NT2/D1 (cell line): ENCODE data around the gene FER.
"Not testable (repeated sequence)": the region's sequence is repeated elsewhere in the genome, so short reads cannot be mapped to it uniquely, and the experiment has no call there.

Experiments
- DNase-seq: peaks from one replicate; pipeline ENCODE4 v3.0.0-alpha.2; 2011; ENCODE audit warnings: low read depth, low spot score
- H3K27me3 ChIP-seq: 2 replicates; pipeline ENCODE4 v1.6.0; 2011; ENCODE audit warnings: mild to moderate bottlenecking; ENCODE audit not compliant: insufficient read length, insufficient read depth
- H3K36me3 ChIP-seq: 2 replicates; pipeline ENCODE4 v1.6.1; 2011; ENCODE audit warnings: mild to moderate bottlenecking, low read length, mixed read lengths; ENCODE audit not compliant: insufficient read depth, insufficient read length
- H3K4me1 ChIP-seq: 2 replicates; pipeline ENCODE4 v1.5.1; 2011; ENCODE audit not compliant: insufficient read depth, insufficient read length
- H3K4me3 ChIP-seq: 2 replicates; pipeline ENCODE4 v1.5.1; 2011; ENCODE audit warnings: low read depth; ENCODE audit not compliant: insufficient read length
- H3K9ac ChIP-seq: 2 replicates; pipeline ENCODE4 v1.6.0; 2011; ENCODE audit warnings: low read depth; ENCODE audit not compliant: insufficient read length
- H3K9me3 ChIP-seq: 2 replicates; pipeline ENCODE4 v1.5.1; 2011; ENCODE audit warnings: mild to moderate bottlenecking, low read length; ENCODE audit not compliant: insufficient read depth
- SUZ12 ChIP-seq: IDR thresholded peaks from 2 replicates; pipeline ENCODE4 v1.6.1; 2011; ENCODE audit not compliant: insufficient read length, insufficient read depth; ENCODE audit errors: extremely low read depth
- YY1 ChIP-seq: IDR thresholded peaks from 2 replicates; pipeline ENCODE4 v1.6.1; 2011; ENCODE audit not compliant: insufficient read length, insufficient read depth
- ZNF274 ChIP-seq: IDR thresholded peaks from 2 replicates; pipeline ENCODE4 v1.6.1; 2011; ENCODE audit warnings: mild to moderate bottlenecking, low read depth, low read length

FER gene

DNA sequence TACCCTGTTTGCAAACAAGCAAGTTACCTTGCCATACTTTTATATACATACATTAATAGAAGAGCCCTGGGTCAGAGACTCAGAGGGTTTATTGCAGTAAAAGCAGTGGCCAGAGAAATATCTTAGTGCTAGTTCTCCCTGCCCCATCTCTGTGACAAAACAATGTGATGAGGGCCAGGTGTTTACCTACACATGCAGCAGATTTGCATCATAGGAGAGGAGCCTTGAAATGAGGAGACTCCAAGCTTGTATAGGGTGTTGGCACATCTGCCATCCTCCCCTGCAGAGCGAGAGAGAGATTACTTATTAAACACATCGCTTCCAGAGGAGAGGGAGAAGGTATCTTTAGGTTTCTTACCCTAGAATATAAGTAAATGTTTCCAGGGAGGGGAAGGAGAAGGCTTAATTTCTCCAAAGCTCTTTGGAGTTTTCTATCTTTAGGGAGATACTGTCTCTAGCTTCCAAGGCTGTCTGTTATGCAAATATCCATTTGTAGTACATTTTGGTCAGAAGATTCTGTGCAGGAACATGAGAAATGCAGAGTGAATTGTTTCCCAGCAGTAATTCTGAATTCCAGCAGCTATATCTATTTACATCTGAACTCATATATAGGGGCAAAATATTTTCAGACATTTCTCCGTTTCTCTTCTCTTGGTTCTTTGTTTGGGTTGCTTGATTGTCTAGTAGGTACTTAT lies 15.7 kb downstream of the FER start:
- no peak for DNase-seq
- no peaks in the 10 kb centered on the region for H3K36me3 ChIP-seq
- no peaks in the 10 kb centered on the region for H3K4me1 ChIP-seq
- TF ChIP-seq ZNF274 (no peak), YY1 (no peak), SUZ12 (no peak)
- no peak overlapping the region for H3K4me3 ChIP-seq
- H3K27me3 ChIP-seq, result no peaks in the 10 kb centered on the region
- no peak overlapping the region for H3K9ac ChIP-seq
- no peaks in the 10 kb centered on the region for H3K9me3 ChIP-seq

DNA sequence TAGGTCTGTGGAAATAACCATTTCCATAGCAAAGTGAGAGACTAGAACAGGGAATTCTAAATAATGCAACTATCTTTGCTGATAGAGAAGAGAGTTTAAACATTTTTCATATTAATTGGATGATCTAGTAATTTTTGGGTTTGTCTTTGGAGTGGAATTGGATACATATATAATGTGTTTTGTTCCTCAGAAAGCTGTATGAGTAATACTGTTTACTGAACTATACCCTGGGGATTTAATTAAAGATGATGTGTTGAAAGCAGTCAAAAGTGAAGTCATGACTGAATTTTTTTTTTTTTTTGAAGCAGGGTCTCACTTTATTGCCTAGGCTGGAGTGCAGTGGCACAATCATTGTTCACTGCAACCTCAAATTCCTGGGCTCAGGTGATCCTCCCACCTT lies 17.9 kb downstream of the FER start:
- H3K4me1 ChIP-seq, result no peaks in the 10 kb centered on the region
- no peak for DNase-seq
- no peak overlapping the region for H3K9ac ChIP-seq
- H3K36me3 ChIP-seq, result no peaks in the 10 kb centered on the region
- H3K27me3 ChIP-seq, result no peaks in the 10 kb centered on the region
- H3K4me3 ChIP-seq, result no peak overlapping the region
- TF ChIP-seq ZNF274, result no peak
- no peak for TF ChIP-seq YY1
- TF ChIP-seq SUZ12, result no peak
- H3K9me3 ChIP-seq, result no peaks in the 10 kb centered on the region

GRCh38 chr5:108766916-108767315 lies 19.2 kb downstream of the FER start:
- not testable (repeated sequence) for H3K36me3 ChIP-seq, H3K27me3 ChIP-seq, H3K4me1 ChIP-seq, H3K9ac ChIP-seq, DNase-seq, H3K9me3 ChIP-seq, H3K4me3 ChIP-seq

DNA sequence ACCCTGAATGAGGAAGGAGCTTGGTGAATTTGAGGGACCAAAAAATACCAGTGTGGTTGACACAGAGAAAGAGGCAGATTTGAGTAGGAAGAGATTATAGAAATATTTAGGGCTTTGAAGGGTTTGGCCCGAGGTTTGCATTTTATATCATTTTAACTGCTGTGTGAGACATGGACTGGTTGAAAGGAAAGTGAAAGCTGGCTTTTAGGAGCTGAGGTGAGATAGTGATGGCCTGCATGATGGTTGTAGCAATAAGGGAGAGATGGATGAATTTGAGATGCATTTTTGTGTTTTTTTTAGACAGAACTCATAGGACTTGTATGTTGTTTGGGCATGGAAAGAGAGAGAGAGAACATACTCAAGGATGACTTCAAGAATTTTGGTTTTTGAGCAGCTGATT lies 21.7 kb downstream of the FER start:
- Histone ChIP-seq H3K27me3 (no peaks in the 10 kb centered on the region), H3K36me3 (no peaks in the 10 kb centered on the region), H3K4me1 (no peaks in the 10 kb centered on the region), H3K9ac (no peak overlapping the region), H3K4me3 (no peak overlapping the region), H3K9me3 (no peaks in the 10 kb centered on the region)
- TF ChIP-seq ZNF274 (no peak), YY1 (no peak), SUZ12 (no peak)
- no peak for DNase-seq

DNA sequence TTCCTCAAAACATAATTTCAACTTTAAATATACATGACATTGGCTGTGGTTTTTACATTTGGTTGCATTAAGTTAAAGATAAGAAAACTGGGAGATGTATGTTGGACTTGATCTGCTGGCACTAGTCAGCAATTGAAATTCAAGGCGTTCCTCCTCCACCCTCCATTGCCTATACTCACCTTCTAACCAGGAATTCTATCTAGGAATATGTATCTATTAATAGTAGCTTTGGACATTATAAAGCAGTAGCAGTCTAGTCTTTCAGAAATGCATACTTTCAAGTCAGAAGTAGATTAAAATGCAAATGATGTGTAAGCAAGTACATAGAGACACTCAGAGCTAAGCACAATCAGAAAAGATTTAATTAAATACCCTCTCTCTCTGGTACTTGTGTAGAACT lies 24.9 kb downstream of the FER start:
- Histone ChIP-seq H3K4me1 (no peaks in the 10 kb centered on the region), H3K27me3 (no peaks in the 10 kb centered on the region), H3K4me3 (no peak overlapping the region), H3K9me3 (no peaks in the 10 kb centered on the region), H3K9ac (no peak overlapping the region), H3K36me3 (no peaks in the 10 kb centered on the region)
- TF ChIP-seq ZNF274 (no peak), YY1 (no peak), SUZ12 (no peak)
- DNase-seq, result no peak

DNA sequence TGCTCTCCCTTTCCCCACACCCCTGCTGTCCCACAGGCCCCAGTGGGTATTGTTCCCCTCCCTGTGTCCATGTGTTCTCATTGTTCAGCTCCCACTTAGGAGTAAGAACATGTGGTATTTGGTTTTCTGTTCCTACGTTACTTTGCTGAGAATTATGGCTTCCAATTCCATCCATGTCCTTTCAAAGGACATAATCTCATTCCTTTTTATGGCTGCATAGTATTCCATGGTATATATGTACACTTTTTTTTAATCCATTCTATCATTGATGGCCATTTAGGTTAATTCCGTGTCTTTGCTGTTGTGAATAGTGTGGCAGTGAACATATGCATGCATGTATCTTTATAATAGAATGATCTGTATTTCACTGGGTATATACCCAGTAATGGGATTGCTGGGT lies 25.6 kb downstream of the FER start:
- Histone ChIP-seq H3K4me3 (no peak overlapping the region), H3K36me3 (no peaks in the 10 kb centered on the region), H3K9ac (no peak overlapping the region), H3K9me3 (no peaks in the 10 kb centered on the region), H3K4me1 (no peaks in the 10 kb centered on the region), H3K27me3 (no peaks in the 10 kb centered on the region)
- TF ChIP-seq ZNF274 (no peak), YY1 (no peak), SUZ12 (no peak)
- DNase-seq, result no peak

DNA sequence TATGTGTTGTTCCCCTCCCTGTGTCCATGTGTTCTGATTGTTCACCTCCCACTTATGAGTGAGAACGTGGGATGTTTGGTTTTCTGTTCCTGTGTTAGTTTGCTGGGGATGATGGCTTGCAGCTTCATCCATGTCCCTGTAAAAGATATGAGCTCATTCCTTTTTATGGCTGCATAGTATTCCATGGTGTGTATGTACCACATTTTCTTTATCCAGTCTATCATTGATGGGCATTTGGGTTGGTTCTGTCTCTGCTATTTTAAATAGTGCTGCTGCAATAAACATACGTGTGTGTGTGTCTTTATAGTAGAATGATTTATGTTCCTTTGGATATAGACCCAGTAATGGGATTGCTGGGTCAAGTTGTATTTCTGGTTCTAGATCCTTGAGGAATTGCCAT lies 26.4 kb downstream of the FER start:
- H3K9me3 ChIP-seq, H3K36me3 ChIP-seq, H3K4me3 ChIP-seq, H3K27me3 ChIP-seq, H3K9ac ChIP-seq, H3K4me1 ChIP-seq, DNase-seq: not testable (repeated sequence)

GRCh38 chr5:108777582-108777981 lies 29.9 kb downstream of the FER start:
- not testable (repeated sequence) for H3K9ac ChIP-seq, H3K9me3 ChIP-seq, H3K27me3 ChIP-seq, H3K4me1 ChIP-seq, DNase-seq, H3K36me3 ChIP-seq, H3K4me3 ChIP-seq

DNA sequence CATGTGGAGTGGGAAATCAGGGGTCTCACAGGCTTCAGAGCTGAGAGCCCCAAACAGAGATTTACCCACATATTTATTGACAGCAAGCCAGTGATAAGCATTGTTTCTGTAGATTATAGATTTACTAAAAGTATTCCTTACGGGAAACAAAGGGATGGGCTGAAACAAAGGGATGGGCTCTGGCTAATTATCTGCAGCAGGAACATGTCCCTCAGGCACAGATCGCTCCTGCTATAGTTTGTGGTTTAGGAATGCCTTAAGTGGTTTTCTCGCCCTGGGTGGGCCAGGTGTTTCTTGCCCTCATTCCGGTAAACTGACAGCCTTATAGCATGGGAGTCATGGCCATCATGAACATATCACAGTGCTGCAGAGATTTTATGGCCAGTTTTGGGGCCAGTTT lies 36.9 kb downstream of the FER start:
- not testable (repeated sequence) for H3K27me3 ChIP-seq, H3K9ac ChIP-seq, H3K4me3 ChIP-seq, DNase-seq, H3K36me3 ChIP-seq, H3K4me1 ChIP-seq
- H3K9me3 ChIP-seq, result peaks cover 19% of the 10 kb centered on the region; the same call in 1 of the 2 replicates
